GM18909 (cell line): Measurements from ENCODE around the gene C2.
"Not testable (repeated sequence)": the region's sequence is repeated elsewhere in the genome, so short reads cannot be mapped to it uniquely, and the experiment has no call there.

Experiments used
- ATAC-seq: cut with Tn5 transposase; IDR thresholded peaks from one replicate; pipeline ENCODE4 v1.9.1; 2021; ENCODE audit warnings: mild to moderate bottlenecking; ENCODE audit not compliant: unreplicated experiment, poor library complexity

The C2 gene

GRCh38 chr6:31898383-31899011 is 29.0 kb upstream of the C2 start:
- no peak for ATAC-seq

DNA sequence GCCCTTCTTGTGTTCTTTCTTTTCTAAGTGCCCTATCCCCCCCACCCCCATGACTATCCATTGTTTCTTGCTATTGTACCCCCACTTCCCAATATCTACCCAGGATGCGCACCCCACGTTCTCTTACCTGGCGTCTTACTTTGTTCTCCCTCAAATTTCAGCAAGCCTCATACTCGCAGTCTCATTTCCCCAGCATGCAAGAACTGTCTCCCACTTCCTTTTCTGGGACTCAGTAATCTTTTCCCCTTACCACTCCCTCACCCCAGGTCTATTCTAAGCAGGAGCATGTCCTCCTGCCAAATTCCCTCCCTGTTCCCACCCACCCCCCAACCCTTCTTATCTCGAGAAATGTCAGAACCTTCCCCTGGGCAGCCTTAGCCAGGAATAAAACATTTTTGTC is 28.3 kb upstream of the C2 start:
- no peak for ATAC-seq

GRCh38 chr6:31899882-31900722 is 27.4 kb upstream of the C2 start:
- ATAC-seq: no peak

DNA sequence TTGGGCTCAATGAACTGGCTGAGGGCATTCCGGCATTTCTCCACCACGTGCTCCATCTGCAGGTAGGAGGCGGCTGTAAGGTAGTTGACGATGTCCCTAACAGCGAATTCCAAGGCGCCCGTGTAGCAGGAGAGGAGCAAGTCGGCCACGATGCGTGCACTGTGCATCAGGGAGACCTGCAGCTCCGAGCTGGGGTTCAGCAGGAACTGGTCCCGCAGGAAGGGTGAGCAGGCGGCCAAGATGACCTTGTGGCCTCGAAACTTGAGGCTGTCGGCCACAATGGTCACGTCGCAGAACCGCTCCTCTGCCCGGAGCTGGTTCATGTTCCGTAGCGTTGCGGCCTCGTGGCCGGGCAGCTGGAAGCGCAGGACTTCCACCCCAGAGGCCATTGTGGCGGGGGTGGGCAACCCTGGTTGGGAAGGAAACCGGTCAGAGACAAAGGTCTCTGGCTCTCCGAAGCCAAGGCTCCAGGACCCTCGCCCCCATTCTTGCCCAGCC is 26.6 kb upstream of the C2 start:
- no peak for ATAC-seq

- ATAC-seq: no peak
These were observed 26.0 kb upstream of the C2 start for GRCh38 chr6:31901415-31901952.

- peak; percentile 56 for ATAC-seq
These were observed 25.4 kb upstream of the C2 start, which contains the start of gene ZBTB12 for GRCh38 chr6:31901953-31902643. TSS of gene ZBTB12 (minus strand) at chr6:31902086. CDS start at chr6:31901305, 781 bp downstream.

DNA sequence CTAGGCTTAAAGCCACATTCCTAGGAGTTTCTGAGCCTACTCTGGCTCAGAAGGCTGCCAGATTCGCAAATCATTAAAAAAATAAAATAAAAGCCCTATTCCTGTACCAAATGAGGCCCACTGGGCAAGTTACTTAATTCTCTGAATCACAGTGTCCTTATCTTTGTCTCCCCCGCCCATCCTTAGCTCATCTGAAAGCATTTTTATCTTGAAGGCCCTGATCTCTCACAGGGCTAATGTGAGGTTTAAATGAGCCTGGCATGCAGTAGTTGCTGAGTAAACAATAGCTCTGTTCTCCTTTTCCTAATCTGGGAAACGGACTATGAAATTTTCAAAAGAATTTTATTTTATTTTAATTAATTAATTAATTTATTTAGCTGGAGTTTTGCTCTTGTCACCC is 23.6 kb upstream of the C2 start:
- no peak for ATAC-seq

DNA sequence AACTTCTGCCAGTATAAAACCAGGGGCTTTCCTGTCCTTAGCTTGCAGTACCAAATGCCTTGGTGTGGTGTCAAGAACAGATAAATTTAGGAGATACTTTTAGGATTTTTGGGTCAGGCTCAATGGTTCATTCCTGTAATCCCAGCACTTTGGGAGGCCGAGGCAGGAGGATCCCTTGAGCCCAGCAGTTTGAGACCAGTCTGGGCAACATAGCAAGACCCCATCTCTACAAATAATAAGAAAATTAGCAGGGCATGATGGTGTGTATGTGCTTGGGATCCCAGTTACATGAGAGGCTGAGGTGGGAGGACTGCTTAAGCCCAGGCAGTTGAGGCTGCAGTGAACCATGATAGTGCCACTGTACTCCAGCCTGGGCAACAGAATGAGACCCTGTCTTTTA is 22.5 kb upstream of the C2 start:
- no peak for ATAC-seq

- no peak for ATAC-seq
These were observed 21.4 kb upstream of the C2 start for GRCh38 chr6:31906122-31906521.

GRCh38 chr6:31906727-31907126 is 20.8 kb upstream of the C2 start:
- ATAC-seq: not testable (repeated sequence)

GRCh38 chr6:31907158-31907813 is 20.2 kb upstream of the C2 start:
- ATAC-seq: no peak

DNA sequence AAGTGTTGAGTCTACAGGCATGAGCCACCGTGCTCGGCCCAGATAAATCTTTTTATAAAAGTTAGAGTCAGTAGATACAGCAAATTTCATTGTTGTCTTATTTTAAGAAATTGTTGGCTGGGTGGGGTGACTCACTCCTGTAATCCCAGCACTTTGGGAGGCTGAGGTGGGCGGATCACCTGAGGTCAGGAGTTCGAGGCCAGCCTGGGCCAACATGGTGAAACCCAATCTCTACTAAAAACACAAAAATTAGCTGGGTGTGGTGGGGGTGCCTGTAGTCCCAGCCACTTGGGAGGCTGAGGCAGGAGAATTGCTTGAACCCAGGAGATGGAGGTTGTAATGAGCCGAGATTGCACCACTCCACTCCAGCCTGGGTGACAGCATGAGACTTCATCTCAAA is 19.3 kb upstream of the C2 start:
- ATAC-seq: not testable (repeated sequence)

GRCh38 chr6:31908791-31909190 is 18.7 kb upstream of the C2 start:
- ATAC-seq: peak; percentile 61

DNA sequence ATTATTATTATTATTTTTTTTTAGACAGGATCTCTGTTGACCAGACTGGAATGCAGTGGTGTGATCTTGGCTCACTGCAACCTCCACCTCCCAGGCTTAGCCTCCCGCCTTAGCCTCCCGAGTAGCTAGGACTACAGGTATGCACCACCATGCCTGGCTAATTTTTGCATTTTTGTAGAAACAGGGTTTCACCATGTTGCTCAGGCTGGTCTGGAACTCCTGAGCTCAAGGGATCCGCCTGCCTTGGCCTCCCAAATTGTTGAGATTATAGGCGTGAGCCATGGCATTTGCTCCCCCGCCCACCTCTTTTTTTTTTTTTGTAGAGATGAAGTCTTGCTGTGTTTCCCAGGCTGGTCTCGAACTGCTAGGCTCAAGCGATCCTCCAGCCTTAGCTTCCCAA is 18.2 kb upstream of the C2 start:
- not testable (repeated sequence) for ATAC-seq

DNA sequence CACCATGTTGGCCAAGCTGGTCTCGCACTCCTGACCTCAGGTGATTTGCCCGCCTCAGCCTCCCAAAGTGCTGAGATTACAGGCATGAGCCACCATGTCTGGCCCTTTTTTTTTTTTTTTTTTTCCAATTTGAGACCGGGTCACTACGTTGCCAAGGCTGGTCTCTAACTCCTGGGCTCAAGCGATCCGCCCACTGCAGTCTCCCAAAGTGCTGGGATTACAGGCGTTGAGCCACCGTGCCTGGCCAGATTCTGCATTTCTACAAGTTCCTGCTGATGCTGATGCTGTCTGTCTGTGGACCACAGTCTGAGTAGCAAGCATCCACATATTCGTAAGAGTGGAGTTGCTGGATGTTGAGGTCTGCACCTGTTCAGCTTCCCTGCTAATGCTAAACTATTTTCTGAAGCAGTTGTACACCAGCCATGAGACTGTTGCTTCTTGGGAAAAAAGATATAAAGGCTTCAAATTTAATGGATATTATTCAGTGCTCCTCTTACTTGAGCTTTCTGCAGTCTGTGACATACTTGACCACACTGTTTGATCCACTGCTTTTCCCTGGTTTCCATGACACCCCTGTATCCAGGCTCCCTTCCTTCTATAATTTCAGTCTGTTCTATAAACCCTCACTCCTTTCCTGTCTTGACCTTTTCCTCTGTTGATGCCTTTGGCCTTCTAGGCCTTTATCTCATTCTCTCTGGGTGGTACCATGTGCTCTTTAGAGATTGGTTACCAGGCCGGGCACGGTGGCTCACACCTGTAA is 15.5 kb upstream of the C2 start:
- no peak for ATAC-seq

DNA sequence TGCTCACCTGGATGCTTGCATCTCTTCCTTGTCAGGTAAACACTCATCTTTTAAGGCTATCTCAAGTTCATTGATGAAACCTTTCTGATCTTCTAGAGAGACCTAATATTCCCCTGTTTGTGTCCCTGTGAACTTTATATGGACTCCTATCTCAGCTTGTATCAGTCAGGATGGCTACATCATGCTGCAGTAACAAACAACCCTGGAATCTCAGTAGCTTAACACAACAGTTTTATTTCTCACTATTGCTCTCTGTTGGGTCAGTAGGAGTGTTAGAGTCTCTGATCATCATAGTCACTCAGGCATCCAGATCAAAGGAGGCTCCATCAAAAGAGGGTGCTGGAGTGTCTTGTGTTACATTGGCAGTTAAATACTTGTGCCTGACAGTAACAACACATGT is 12.2 kb upstream of the C2 start:
- ATAC-seq: no peak

DNA sequence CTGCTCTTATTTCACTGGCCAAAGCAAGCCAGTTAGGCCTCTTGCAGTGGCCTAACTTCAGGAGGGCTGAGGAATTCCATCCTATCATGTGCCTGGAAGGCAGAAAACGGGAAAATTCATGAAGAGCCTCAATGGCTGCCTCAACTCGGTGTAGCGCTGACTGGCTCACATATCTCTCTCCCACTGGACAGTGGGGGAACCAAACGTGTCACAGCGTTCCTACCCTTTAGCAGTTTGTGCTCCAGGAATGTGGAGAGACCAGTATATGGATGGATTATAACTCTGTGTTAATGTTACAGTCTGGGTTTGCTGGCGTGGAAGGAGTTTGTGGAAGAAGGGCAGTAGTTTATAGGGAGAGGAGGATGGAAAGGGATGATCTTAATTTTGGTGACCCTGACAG is 11.8 kb upstream of the C2 start:
- ATAC-seq: no peak

- ATAC-seq: no peak
These were observed 9.3 kb upstream of the C2 start for GRCh38 chr6:31918069-31918720.
